ENCODE results near the gene PNPLA2. TPM values are rescaled to one million over a fixed set of nuclear protein-coding genes. Genes with fewer than 3 reads are reported as not detected.

The PNPLA2 gene
- total RNA-seq, 1 experiment from 2014 or later = 202 TPM

GRCh38 chr11:798093-798713, 20.5 kb upstream of the PNPLA2 start, which contains the start of gene SLC25A22:
Gene SLC25A22 (minus strand): TSS chr11:798281. CDS start chr11:795006, 3,275 bp downstream.
- DNase-seq (ENCODE audit: low spot score) = peak; percentile 87

- DNase-seq (ENCODE audit: low spot score) = no peak
These were observed 18.9 kb upstream of the PNPLA2 start for GRCh38 chr11:799641-800316.

- no peak for DNase-seq (ENCODE audit: low spot score)
These were observed 18.2 kb upstream of the PNPLA2 start for GRCh38 chr11:800473-800872.

GRCh38 chr11:801097-801780, 17.5 kb upstream of the PNPLA2 start:
- no peak for DNase-seq (ENCODE audit: low spot score)

- no peak for DNase-seq (ENCODE audit: low spot score)
These were observed 16.6 kb upstream of the PNPLA2 start for GRCh38 chr11:802018-802617.

- DNase-seq (ENCODE audit: low spot score) = no peak
These were observed 15.8 kb upstream of the PNPLA2 start for GRCh38 chr11:802693-803466.

GRCh38 chr11:803467-803742, 15.3 kb upstream of the PNPLA2 start:
- DNase-seq (ENCODE audit: low spot score) = no peak

- no peak for DNase-seq (ENCODE audit: low spot score)
These were observed 14.7 kb upstream of the PNPLA2 start for GRCh38 chr11:803770-804598.

- DNase-seq (ENCODE audit: low spot score) = no peak
These were observed 14.1 kb upstream of the PNPLA2 start for GRCh38 chr11:804599-804964.

- DNase-seq (ENCODE audit: low spot score) = peak; percentile 83
These were observed 10.1 kb upstream of the PNPLA2 start for GRCh38 chr11:808427-809286.

GRCh38 chr11:809287-810039, 9.3 kb upstream of the PNPLA2 start, which contains the start of gene RPLP2:
Gene RPLP2 (plus strand): TSS chr11:809967. CDS start chr11:810235, 268 bp downstream.
- DNase-seq (ENCODE audit: low spot score) = peak; percentile 100

GRCh38 chr11:810040-810567, 8.6 kb upstream of the PNPLA2 start:
- DNase-seq (ENCODE audit: low spot score) = no peak

GRCh38 chr11:811446-812245, 7.1 kb upstream of the PNPLA2 start:
- DNase-seq (ENCODE audit: low spot score) = no peak

- DNase-seq (ENCODE audit: low spot score) = no peak
These were observed 6.3 kb upstream of the PNPLA2 start for GRCh38 chr11:812390-812789.

- DNase-seq (ENCODE audit: low spot score) = no peak
These were observed 5.7 kb upstream of the PNPLA2 start for GRCh38 chr11:813072-813455.

- DNase-seq (ENCODE audit: low spot score) = no peak
These were observed 5.1 kb upstream of the PNPLA2 start for GRCh38 chr11:813456-814096.

- no peak for DNase-seq (ENCODE audit: low spot score)
These were observed 2.9 kb upstream of the PNPLA2 start for GRCh38 chr11:815675-816432.

Data from HT-29 (cell line).